Psoas muscle (tissue), 8 donors: ENCODE results near the gene MARCKSL1. TPM values are rescaled to one million over a fixed set of nuclear protein-coding genes. Genes with fewer than 3 reads are reported as not detected.

Experiments
- ATAC-seq, 4 donors: fragments of 200-7000 bp; cut with Tn5 transposase; one replicate each; pipeline ENCODE4 v1.9.1; 2020; ENCODE audit warnings: moderate library complexity in 3 of 4, mild to moderate bottlenecking in 2 of 4
- DNase-seq, 2 donors: peaks; one replicate each; pipeline ENCODE4 v3.0.0-alpha.2; 2020
- H3K27ac ChIP-seq: fragments of 200-600 bp; one replicate; pipeline ENCODE4 v1.8.0; 2022
- H3K27me3 ChIP-seq, 3 donors: fragments of 200-600 bp in 1 of 3; one replicate each; pipeline versions ENCODE4 v1.6.1 to v1.8.0; 2013 to 2022; ENCODE audit warnings: low read length in 2 of 3, mild to moderate bottlenecking in 2 of 3, moderate library complexity in 1 of 3; ENCODE audit not compliant: insufficient read depth in 3 of 3
- H3K36me3 ChIP-seq, 2 donors: fragments of 200-600 bp in 1 of 2; one replicate each; pipeline versions ENCODE4 v1.6.1 to v1.8.0; 2013 to 2022; ENCODE audit warnings: low read depth in 1 of 2, mild to moderate bottlenecking in 1 of 2, moderate library complexity in 1 of 2; ENCODE audit not compliant: insufficient read depth in 1 of 2
- H3K4me1 ChIP-seq: fragments of 200-600 bp; one replicate; pipeline ENCODE4 v1.8.0; 2022
- H3K4me3 ChIP-seq: fragments of 200-600 bp; one replicate; pipeline ENCODE4 v1.8.0; 2022; ENCODE audit warnings: mild to moderate bottlenecking
- H3K9me3 ChIP-seq: fragments of 200-600 bp; one replicate; pipeline ENCODE4 v1.8.0; 2022
- CTCF ChIP-seq: fragments of 200-600 bp; IDR thresholded peaks from one replicate; pipeline ENCODE4 v1.8.0; 2022; ENCODE audit warnings: antibody characterized with exemption
- WGBS, 3 donors: extraction: QIAGEN DNeasy Blood & Tissue Kit; methylation state at CpG; one replicate each; pipeline versions ENCODE4 v1.1.6 to v1.1.7; 2013; 5-methylcytosine and 5-hydroxymethylcytosine counted together
- intact Hi-C, 2 donors: fragments of 100-400 bp; cut with DNase I; formaldehyde crosslinking; loops; one replicate each; pipeline versions ENCODE4 v1.11.0 to v1.14.2; 2022
- polyA plus RNA-seq, 3 donors: library from polyadenylated mRNA; stranded (reverse); fragments of 200-250 nt; gene quantifications; one replicate each; pipeline ENCODE4 v1.2.3, GENCODE V29; 2013
- total RNA-seq, 4 donors: library from RNA; stranded (reverse); fragmentation: NEBNext Ultra II Directional in 2 of 4; extraction: Animal tissue kit (Norgen Biotek cat#: 25700) in 2 of 4; gene quantifications; one replicate each; pipeline versions ENCODE4 v1.2.1 to v1.2.4, GENCODE V29; 2021 to 2023
- donor health status: healthy with polysubstance abuse.
- donor health status: DM: no; HTN: no; CAD: no; lungs with moderate emphysema.
- donor health status: Bipolar disorder and iron deficiency.
- donor health status: healthy.
- donor health status: DM: yes; HTN: yes; CAD: no.
- donor health status: DM: no; HTN: no; CAD: no.
- donor health status: DM: no; HTN: no; CAD: no.
- donor health status: DM: yes; HTN: yes; CAD: no.

Gene MARCKSL1
- total and polyA plus RNA-seq, 7 donors: 5.6 to 12.9 (median 9.4) TPM

- H3K36me3 ChIP-seq: peaks cover 0 to 26% of the 10 kb centered on the region in 2 donors
- intact Hi-C loops: no loop called here
- H3K4me1 ChIP-seq: peaks cover 17% of the 10 kb centered on the region
- peak; percentile 92 to 93 (median 93) for ATAC-seq
- no peak for TF ChIP-seq CTCF
- H3K4me3 ChIP-seq: peak overlapping the region; percentile 83
- WGBS, 3 donors: 1 to 2% (median 1%) methylated on average over 52 to 75 of the region's 75 CpGs
- no peaks in the 10 kb centered on the region for H3K27me3 ChIP-seq
- peak overlapping the region; percentile 92 for H3K27ac ChIP-seq
- no peaks in the 10 kb centered on the region for H3K9me3 ChIP-seq
- peak; percentile 97 for DNase-seq
These were observed 15.6 kb upstream of the MARCKSL1 start for GRCh38 chr1:32351399-32352238.

- Histone ChIP-seq H3K36me3 (peaks cover 0 to 25% of the 10 kb centered on the region in 2 donors), H3K9me3 (no peaks in the 10 kb centered on the region), H3K27me3 (no peaks in the 10 kb centered on the region), H3K4me3 (peak overlapping the region; percentile 83), H3K27ac (peak overlapping the region; percentile 92), H3K4me1 (peaks cover 17% of the 10 kb centered on the region)
- WGBS, 3 donors: 20 to 22% (median 21%) methylated on average over 25 to 28 of the region's 28 CpGs
- intact Hi-C loops: no loop called here
- peak; percentile 48 for TF ChIP-seq CTCF
- DNase-seq (peak; percentile 85 to 92), ATAC-seq (peak; percentile 79 to 88 (median 83))
These were observed 14.9 kb upstream of the MARCKSL1 start for GRCh38 chr1:32350785-32351398.

GRCh38 chr1:32349211-32349708, 13.2 kb upstream of the MARCKSL1 start:
- no peak overlapping the region for H3K4me3 ChIP-seq
- H3K27ac ChIP-seq: peak overlapping the region; percentile 30
- no peaks in the 10 kb centered on the region for H3K27me3 ChIP-seq
- intact Hi-C loops: no loop called here
- ATAC-seq: no peak
- H3K4me1 ChIP-seq: peaks cover 17% of the 10 kb centered on the region
- TF ChIP-seq CTCF: no peak
- peak; percentile 56 to 65 for DNase-seq
- 53 to 63% (median 58%) methylated on average over 8 of the region's 8 CpGs for WGBS, 3 donors
- peaks cover 0 to 10% of the 10 kb centered on the region in 2 donors for H3K36me3 ChIP-seq
- no peaks in the 10 kb centered on the region for H3K9me3 ChIP-seq

GRCh38 chr1:32346532-32347157, 10.6 kb upstream of the MARCKSL1 start:
- WGBS, 3 donors: 75 to 84% (median 76%) methylated on average over 9 of the region's 9 CpGs
- Histone ChIP-seq H3K27ac (no peak overlapping the region), H3K4me1 (no peaks in the 10 kb centered on the region), H3K9me3 (no peaks in the 10 kb centered on the region), H3K4me3 (no peak overlapping the region), H3K27me3 (no peaks in the 10 kb centered on the region), H3K36me3 (no peaks in the 10 kb centered on the region)
- TF ChIP-seq CTCF: no peak
- DNase-seq (no peak), ATAC-seq (no peak)
- intact Hi-C loops: no loop called here
